Stomach (tissue), 9 donors: ENCODE data around the gene LSM4. TPM values are rescaled to one million over a fixed set of nuclear protein-coding genes. Genes with fewer than 3 reads are reported as not detected.

Experiments used
- DNase-seq, 2 donors: peaks; one replicate each; pipeline versions ENCODE4 v3.0.0 to v3.0.0-alpha.2; 2013 to 2019
- H3K27ac ChIP-seq, 5 donors: fragments of 200-600 bp in 4 of 5; sonication (generic) in 4 of 5; one replicate each; pipeline ENCODE4 v1.5.1; 2013 to 2019; ENCODE audit warnings: mild to moderate bottlenecking in 1 of 5, moderate library complexity in 1 of 5
- H3K27me3 ChIP-seq, 3 donors: fragments of 200-600 bp; sonication (generic); one replicate each; pipeline ENCODE4 v1.5.1; 2017 to 2019; ENCODE audit warnings: mixed run types in 1 of 3
- H3K36me3 ChIP-seq, 4 donors: fragments of 200-600 bp; sonication (generic); 1 replicate in 3 of 4; 2 replicates in 1 of 4; pipeline ENCODE4 v1.5.1; 2016 to 2019
- H3K4me1 ChIP-seq, 4 donors: fragments of 200-600 bp; sonication (generic); one replicate each; pipeline ENCODE4 v1.5.1; 2016 to 2019
- H3K4me3 ChIP-seq, 4 donors: fragments of 200-600 bp; sonication (generic) in 3 of 4; one replicate each; pipeline ENCODE4 v1.5.1; 2016 to 2019; ENCODE audit warnings: mild to moderate bottlenecking in 1 of 4
- H3K9me3 ChIP-seq, 4 donors: fragments of 200-600 bp; sonication (generic); one replicate each; pipeline ENCODE4 v1.5.1; 2016 to 2019
- EP300 ChIP-seq: sonication (generic); formaldehyde crosslinking; IDR thresholded peaks from one replicate; pipeline ENCODE4 v1.6.1; 2017; ENCODE audit warnings: antibody characterized with exemption
- POLR2A ChIP-seq, 4 donors: fragments of 450-650 bp; IDR thresholded peaks; one replicate each; pipeline ENCODE4 v1.6.1; 2016; ENCODE audit warnings: antibody characterized with exemption in 4 of 4, control low read depth in 2 of 4, mild to moderate bottlenecking in 1 of 4, moderate library complexity in 1 of 4
- POLR2AphosphoS5 ChIP-seq, 3 donors: sonication (generic); formaldehyde crosslinking; IDR thresholded peaks; one replicate each; pipeline ENCODE4 v1.6.1; 2016; ENCODE audit warnings: antibody characterized with exemption in 3 of 3
- WGBS, 5 donors: extraction: QIAGEN DNeasy Blood & Tissue Kit in 3 of 5; methylation state at CpG; one replicate each; pipeline versions ENCODE4 v1.1.5 to v1.1.7; 2013 to 2018; 5-methylcytosine and 5-hydroxymethylcytosine counted together
- intact Hi-C: fragments of 100-400 bp; cut with DNase I; formaldehyde crosslinking; loops from one replicate; pipeline ENCODE4 v1.15.1; 2023; ENCODE audit warnings: low total_unique reads
- polyA plus RNA-seq, 3 donors: library from polyadenylated mRNA; stranded (reverse); fragments of 200-250 nt; gene quantifications; one replicate each; pipeline ENCODE4 v1.2.3, GENCODE V29; 2013
- total RNA-seq, 5 donors: library from RNA; depleted of rRNA; stranded (reverse); fragments of >200 nt; gene quantifications; one replicate each; pipeline versions ENCODE4 v1.1.0 to v1.2.3, GENCODE V29; 2014 to 2016
- TF ChIP-seq, protein P1 (sequence below), 7 experiments: fragments of 450-650 bp in 4 of 7; fragments of 200-600 bp in 3 of 7; sonication (generic) in 3 of 7; IDR thresholded peaks; one replicate each; pipeline ENCODE4 v1.5.1; 2016 to 2019; ENCODE audit warnings: antibody characterized with exemption in 7 of 7, control low read depth in 2 of 7, mild to moderate bottlenecking in 1 of 7
- donor health status: healthy with polysubstance abuse.
- donor health status: Bipolar disorder and iron deficiency.
- donor health status: healthy.

Gene LSM4
- total and polyA plus RNA-seq, 8 donors, result 24.1 to 185 (median 139) TPM

DNA sequence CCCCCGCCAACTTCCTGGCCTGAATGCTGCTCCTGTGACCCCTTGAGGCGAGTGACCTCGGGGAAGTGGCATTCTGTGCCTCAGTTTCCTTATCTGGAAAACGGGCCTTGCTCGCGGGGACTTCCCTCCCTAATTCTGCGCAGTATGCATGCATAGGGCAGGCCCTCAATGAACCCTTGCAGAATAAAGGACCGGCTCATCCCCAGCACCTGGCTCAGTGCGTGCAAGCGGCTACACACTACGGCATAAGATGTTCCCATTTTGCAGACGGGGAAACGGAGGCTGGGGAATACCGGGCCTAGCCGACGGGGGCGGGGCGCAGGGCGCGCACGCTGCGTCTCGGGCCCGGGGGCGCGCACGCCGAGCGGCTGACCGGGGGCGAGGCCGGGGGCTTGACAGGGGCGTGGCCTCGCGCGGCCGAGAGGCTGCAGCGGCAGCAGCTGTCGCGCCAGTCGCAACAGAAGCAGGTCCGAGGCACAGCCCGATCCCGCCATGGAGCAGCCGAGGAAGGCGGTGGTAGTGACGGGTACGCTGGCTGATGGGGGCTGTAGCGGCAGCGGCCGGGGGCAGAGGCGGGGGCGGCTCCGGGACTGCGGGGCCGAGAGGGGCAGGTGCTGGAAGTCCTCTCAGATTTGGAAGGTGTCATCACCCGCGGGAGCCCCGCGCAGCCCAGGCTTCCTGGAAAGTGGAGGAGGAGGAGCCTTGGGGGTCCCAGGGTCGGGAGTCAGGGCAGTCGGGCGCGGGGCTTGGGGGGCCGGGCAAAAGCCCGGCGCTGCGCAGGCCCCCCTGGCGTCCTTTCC is 17.5 kb upstream of the LSM4 start, which contains the start of gene PGPEP1:
PGPEP1 (plus strand) TSS at position 409 of the 800 bp plus-strand sequence; CDS start at position 493, 84 bp downstream.
- intact Hi-C loops, result loop anchor here (10.0 kb wide), 1 partner anchor 54 kb away; the partner anchor contains the start of gene LRRC25
- Histone ChIP-seq H3K9me3 (no peaks in the 10 kb centered on the region), H3K27ac (peak within 1 kb of the TSS; percentile 88 to 95 (median 91)), H3K4me3 (peak within 1 kb of the TSS; percentile 75 to 98 (median 90)), H3K36me3 (peaks cover 0 to 20% (median 9%) of the 10 kb centered on the region in 4 donors), H3K4me1 (peaks cover 30 to 50% (median 46%) of the 10 kb centered on the region in 4 donors), H3K27me3 (no peaks in the 10 kb centered on the region)
- 3 to 7% (median 4%) methylated on average over 41 to 69 of the region's 69 CpGs for WGBS, 5 donors
- peak; percentile 80 to 91 for DNase-seq
- TF ChIP-seq POLR2AphosphoS5 (IDR thresholded peaks at IDR 0.05) (peak in 2 of 3 donors; percentile 58 to 63), POLR2A (IDR thresholded peaks at IDR 0.05) (peak in 1 of 4 donors; percentile 10), EP300 (no peak)

DNA sequence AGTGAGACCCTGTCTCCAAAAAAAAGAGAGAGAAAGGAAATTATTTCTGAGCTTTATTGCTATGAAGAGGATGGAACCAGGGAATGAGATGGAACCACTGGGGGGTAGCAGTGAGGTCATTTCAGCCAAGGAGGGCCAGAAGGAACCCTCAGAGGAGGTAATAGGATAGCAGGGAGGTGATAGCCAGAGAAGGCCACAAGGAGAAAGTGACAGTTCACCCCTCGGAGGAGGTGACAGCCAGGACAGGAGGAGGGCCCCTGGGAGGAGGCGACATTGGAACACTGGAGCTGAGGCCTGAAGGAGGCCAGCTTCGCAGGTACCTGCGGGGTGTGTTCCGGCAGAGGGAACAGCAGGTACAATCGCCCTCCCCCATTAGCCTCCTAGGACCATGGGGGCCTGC is 16.8 kb upstream of the LSM4 start:
- intact Hi-C loops, result loop anchor here (10.0 kb wide), 1 partner anchor 55 kb away; the partner anchor contains the start of gene LRRC25
- peaks cover 0 to 17% (median 7%) of the 10 kb centered on the region in 4 donors for H3K36me3 ChIP-seq
- TF ChIP-seq, protein P1, sequence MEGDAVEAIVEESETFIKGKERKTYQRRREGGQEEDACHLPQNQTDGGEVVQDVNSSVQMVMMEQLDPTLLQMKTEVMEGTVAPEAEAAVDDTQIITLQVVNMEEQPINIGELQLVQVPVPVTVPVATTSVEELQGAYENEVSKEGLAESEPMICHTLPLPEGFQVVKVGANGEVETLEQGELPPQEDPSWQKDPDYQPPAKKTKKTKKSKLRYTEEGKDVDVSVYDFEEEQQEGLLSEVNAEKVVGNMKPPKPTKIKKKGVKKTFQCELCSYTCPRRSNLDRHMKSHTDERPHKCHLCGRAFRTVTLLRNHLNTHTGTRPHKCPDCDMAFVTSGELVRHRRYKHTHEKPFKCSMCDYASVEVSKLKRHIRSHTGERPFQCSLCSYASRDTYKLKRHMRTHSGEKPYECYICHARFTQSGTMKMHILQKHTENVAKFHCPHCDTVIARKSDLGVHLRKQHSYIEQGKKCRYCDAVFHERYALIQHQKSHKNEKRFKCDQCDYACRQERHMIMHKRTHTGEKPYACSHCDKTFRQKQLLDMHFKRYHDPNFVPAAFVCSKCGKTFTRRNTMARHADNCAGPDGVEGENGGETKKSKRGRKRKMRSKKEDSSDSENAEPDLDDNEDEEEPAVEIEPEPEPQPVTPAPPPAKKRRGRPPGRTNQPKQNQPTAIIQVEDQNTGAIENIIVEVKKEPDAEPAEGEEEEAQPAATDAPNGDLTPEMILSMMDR (IDR thresholded peaks at IDR 0.05), result no peak
- TF ChIP-seq POLR2AphosphoS5 (IDR thresholded peaks at IDR 0.05) (no peak), EP300 (no peak), POLR2A (IDR thresholded peaks at IDR 0.05) (no peak)
- WGBS, 5 donors, result 37 to 47% (median 43%) methylated on average over 6 of the region's 6 CpGs
- peak in 1 of 2 donors; percentile 41 for DNase-seq
- H3K4me3 ChIP-seq, result peak overlapping the region; percentile 75 to 98 (median 90)
- peak overlapping the region in 3 of 5 donors; percentile 90 to 92 (median 91) for H3K27ac ChIP-seq
- H3K9me3 ChIP-seq, result no peaks in the 10 kb centered on the region
- H3K4me1 ChIP-seq, result peaks cover 25 to 44% (median 42%) of the 10 kb centered on the region in 4 donors
- H3K27me3 ChIP-seq, result no peaks in the 10 kb centered on the region

DNA sequence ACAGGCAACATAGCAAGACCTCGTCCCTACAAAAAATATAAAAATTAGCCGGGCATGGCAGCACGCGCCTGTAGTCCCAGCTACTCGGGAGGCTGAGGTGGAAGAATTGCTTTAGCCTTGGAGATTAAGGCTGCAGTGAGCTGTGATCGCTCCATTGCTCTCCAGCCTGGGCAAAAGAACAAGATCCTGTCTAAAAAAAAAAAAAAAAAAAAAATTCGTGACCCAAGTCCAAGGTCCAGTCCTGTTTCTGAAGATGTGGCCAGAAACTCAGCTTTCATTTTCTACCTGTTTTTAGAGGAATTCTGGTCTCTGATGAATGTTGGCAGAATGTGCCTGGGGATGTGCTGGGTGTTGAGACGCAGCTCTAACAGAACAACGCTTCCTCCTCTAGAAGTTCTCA is 15.7 kb upstream of the LSM4 start:
- Histone ChIP-seq H3K27me3 (no peaks in the 10 kb centered on the region), H3K27ac (no peak overlapping the region), H3K4me1 (peaks cover 13 to 32% (median 31%) of the 10 kb centered on the region in 4 donors), H3K4me3 (no peak overlapping the region), H3K9me3 (no peaks in the 10 kb centered on the region), H3K36me3 (peaks cover 0 to 10% (median 3%) of the 10 kb centered on the region in 4 donors)
- 56 to 68% (median 62%) methylated on average over 9 of the region's 9 CpGs for WGBS, 5 donors
- intact Hi-C loops, result no loop called here
- TF ChIP-seq, protein P1 (IDR thresholded peaks at IDR 0.05), result no peak
- no peak for TF ChIP-seq EP300
- TF ChIP-seq POLR2AphosphoS5 (IDR thresholded peaks at IDR 0.05), result no peak
- TF ChIP-seq POLR2A (IDR thresholded peaks at IDR 0.05), result no peak
- no peak for DNase-seq

DNA sequence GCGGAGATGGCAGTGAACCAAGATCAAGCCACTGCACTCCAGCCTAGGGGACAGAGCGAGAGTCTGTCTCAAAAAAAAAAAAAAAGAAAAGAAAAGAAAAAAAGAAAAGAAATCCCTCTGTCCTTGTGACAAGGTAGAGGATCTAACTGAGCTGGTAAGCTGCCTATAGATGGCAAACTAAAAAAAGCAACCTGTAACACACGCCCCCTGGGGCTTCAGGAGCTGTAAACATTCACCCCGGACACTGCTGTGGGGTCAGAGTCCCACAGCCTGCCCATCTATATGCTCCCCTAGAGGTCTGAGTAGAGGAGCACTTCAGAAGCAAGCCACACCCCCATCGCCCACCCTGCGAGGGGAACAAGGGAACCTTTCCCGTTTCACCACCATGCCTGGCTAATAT is 13.2 kb upstream of the LSM4 start:
- no peak overlapping the region for H3K27ac ChIP-seq
- H3K4me3 ChIP-seq, result no peak overlapping the region
- no peaks in the 10 kb centered on the region for H3K27me3 ChIP-seq
- peaks cover 7 to 15% (median 9%) of the 10 kb centered on the region in 4 donors for H3K4me1 ChIP-seq
- 39 to 62% (median 60%) methylated on average over 7 of the region's 7 CpGs for WGBS, 5 donors
- no peak for DNase-seq
- no peaks in the 10 kb centered on the region for H3K9me3 ChIP-seq
- intact Hi-C loops, result no loop called here
- no peaks in the 10 kb centered on the region for H3K36me3 ChIP-seq
- TF ChIP-seq, protein P1 (IDR thresholded peaks at IDR 0.05), result no peak
- no peak for TF ChIP-seq POLR2AphosphoS5 (IDR thresholded peaks at IDR 0.05)
- no peak for TF ChIP-seq EP300
- no peak for TF ChIP-seq POLR2A (IDR thresholded peaks at IDR 0.05)
